GM19023 (cell line): ENCODE measurements around the gene ENDOV.

ENCODE experiments used
- ATAC-seq: cut with Tn5 transposase; IDR thresholded peaks from one replicate; pipeline ENCODE4 v1.9.1; 2021; ENCODE audit warnings: mild to moderate bottlenecking, moderate library complexity; ENCODE audit not compliant: unreplicated experiment

The ENDOV gene

DNA sequence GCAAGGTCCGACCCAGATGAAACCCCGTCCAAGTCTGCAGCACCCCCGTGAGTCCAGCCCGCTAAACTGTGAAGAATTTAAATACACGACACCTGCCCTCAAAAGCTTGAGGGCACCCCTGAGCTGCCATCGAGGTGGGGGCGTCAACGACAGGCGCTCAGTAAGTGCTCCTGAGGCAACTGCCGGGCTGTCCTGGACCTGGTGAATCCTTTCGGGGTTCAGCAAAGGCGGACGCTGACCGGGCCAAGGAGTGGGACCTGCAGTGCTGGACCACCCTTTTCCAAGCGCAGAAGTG is 512 bp upstream of the ENDOV start:
- no peak for ATAC-seq

DNA sequence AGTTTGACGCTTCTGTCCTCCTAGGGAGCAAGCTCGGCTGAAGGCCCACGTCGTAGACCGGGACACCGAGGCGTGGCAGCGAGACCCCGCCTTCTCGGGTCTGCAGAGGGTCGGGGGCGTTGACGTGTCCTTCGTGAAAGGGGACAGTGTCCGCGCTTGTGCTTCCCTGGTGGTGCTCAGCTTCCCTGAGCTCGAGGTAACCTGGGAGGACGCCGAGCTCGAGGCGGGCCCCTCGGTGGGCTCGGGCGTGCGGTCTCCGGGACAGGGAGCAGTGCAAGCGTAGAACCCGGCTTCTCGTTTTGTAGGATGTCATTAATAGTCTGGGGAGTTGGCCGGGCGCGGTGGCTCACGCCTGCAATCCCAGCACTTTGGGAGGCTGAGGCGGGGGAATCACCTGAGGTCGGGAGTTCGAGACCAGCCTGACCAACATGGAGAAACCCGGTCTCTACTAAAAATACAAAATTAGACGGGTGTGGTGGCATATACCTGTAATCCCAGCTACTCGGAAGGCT is 715 bp downstream of the ENDOV start:
- peak; percentile 21 for ATAC-seq

DNA sequence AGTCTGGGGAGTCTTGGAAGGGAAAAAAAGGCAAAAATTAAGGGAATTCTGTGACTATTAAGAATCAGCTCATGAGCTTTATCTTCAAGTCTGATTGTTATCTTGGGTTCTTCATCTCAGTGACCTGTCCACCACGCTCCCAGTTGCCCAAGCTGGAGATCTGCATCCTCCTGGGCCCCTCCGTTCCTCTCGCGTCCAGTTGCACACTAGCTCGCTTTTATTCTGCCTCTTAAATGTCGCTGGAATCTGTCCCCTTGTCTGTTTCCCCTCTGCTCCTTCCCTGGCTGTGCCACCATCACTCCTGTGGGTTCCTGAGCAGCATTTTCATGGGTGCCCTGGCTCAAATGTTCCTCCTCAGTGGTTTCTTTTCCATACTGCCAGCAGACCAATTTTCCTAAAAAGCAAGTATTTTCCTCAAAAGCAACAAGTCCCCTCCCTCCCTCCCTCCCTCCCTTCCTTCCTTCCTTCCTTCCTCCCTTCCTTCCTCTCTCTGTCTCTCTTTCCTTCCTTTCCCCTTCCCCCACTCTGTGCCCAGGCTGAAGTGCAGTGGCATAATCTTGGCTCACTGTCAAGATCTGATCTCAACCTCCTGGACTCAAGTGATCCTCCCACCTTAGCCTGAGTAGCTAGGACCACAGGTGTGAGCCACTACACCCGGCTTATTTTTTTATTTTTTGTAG is 1.4 kb downstream of the ENDOV start:
- no peak for ATAC-seq

DNA sequence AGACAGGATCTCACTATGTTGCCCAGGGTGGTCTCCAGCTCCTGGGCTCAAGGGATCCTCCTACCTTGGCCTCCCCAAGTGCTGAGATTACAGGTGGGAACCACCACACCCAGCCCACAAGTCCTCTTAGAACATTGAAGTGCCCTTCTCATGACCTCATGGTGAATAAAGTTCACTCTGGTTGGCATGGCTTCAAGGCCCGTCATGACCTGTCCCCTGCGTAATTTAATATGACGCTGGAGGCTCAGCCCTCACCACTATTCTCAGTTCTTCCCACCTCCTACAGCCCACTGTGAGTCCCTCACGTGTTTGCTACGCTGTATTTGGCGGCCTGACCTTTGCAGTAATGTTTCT is 1.9 kb downstream of the ENDOV start:
- ATAC-seq = no peak

DNA sequence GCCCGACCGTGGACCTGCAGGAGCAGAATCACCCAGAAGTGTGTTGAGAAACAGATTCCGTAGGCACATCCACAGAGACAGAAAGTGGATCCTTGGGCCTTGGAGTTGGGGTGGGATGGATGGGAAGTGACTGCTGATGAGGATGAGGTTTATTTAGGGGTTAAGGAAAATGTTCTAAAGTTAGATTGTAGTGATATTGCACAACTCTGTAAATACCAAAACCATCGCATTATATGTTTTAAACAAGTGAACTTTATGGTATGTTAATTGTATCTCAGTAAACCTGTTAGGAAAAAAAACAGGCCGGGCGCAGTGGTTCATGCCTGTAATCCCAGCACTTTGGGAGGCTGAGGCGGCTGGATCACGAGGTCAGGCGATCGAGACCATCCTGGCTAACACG is 3.6 kb downstream of the ENDOV start:
- no peak for ATAC-seq

DNA sequence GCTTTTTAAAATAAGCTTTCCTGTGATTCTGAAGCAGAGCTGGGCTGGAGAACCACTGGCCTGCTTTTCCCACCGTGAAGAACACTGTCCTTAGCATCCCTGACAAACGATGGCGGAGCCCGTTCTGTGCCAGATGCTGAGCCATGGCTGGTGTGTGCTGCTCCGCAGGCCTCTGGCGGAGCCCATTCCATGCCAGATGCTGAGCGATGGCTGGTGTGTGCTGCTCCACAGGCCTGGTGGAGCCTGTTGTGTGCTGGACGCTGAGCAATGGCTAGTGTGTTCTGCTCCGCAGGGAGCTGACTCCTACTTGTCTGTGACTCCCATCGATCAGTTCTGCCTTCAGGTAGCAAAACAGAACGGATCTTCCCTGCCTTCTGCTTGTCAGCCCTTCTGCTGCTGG is 4.3 kb downstream of the ENDOV start:
- ATAC-seq = no peak

DNA sequence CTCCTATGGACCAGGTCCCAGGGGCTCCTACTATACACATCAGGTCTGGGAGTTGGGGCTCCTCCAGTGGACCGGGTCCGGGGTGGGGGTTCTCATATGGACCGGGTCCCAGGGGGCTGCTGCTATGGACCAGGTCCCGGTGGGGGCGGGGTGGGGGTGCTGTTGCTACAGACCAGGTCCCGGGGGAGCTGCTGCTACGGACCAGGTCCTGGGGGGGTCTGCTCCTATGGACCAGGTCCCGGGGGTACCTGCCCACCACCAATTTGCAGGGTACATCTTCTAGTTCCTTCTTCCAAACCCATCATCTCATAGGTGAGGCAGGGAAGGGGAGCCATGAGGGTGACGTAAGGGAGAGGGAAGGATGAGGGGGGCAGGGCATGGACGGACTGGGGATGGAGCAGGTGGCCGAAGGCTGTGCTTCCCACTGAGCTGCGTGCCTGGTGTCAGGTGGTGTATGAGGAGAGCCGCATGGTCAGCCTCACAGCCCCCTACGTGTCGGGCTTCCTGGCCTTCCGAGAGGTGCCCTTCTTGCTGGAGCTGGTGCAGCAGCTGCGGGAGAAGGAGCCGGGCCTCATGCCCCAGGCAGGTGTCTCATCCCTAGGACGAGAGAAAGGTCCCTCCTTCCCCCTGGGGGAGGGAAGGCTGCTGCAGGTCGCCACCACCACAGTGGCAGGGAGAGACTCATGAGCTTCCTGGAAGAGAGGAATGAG is 6.6 kb downstream of the ENDOV start:
- no peak for ATAC-seq

DNA sequence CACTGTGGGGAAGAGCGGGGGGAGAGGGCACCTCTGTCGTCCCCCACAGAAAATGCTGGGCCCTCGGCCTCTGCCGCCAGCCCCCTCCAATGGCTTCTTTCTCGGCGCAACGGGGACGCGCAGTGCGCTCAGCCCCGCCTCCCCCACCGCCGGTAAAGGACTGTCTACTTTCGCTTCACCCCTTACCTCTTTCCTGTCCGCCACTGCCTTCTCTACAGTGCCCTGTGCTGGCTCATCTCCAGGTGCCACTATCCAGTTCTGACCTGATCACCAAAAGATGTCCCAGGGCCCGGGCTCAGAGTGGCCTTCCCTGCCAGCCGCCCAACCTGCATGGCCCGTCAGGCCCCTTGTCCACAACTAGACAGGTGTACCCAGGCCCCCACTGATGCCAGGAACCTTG is 7.3 kb downstream of the ENDOV start:
- no peak for ATAC-seq

DNA sequence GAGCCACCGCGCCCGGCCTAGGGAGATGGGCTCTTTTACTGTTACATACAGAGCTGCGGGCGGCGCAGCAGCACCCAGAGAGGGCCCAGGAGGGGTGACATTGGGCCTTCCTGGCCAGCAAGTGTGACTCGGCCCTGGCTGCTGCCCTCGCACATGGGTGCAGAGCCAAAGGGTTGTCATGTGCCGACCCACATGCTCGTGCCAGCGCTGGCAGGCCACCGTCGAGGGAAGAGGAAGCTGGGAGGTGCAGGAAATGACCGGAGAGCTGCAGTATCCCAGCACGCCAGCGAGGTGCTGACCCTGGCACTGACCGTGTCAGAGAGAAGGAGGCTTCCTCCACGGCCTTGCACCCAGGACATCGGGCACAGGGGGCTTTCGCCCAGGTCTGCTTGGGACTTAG is 8.0 kb downstream of the ENDOV start:
- ATAC-seq = no peak

DNA sequence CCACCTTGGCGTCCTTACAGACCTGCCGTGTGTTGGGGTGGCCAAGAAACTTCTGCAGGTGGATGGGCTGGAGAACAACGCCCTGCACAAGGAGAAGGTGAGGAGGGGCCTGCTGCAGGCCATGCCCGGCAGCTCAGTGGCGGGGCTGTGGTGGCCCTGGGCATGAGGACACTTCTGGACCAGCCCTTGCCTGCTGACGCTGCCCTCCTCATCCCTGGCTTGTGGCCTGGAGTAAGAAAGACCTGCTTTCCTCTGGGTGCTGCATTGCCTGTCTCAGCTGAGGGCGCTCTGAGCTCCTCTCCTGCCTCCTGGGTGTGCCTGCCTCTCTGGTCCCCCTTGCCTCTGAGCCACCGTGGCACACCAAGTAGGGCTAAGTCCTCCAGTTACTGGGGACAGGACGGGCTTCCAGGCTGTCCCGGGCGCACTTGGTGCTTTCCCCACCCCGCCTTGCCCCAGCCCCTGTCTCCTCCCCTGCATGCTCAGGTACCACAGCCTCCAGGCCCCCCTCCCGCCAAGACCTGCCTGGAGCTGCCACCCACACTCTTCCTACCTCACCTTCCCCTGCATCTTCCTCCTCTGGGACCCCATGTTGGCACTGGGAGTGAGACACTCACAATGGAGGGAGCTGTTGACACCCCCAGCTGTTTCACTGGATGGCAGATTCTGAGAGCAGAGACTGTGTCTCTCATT is 8.7 kb downstream of the ENDOV start:
- ATAC-seq = no peak

DNA sequence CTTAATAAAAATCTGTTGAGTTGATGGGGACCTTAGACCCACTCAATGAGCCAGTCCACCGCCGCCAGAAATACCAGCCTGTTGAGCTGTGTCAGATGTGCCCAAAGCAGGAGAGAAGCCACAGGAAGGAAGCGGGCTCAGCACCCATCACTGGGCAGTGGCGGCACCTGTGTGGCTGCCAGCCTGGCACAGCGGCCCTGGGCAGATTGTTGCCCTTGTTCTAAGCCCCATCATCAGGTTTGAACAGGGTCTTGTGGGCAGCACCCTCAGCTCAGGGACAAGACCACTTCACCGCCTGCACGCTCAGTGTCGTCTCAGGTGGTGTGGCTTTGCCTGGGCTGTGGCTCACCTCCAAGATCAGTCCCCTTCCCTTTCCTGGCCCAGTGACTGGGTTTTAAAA is 9.3 kb downstream of the ENDOV start:
- no peak for ATAC-seq

DNA sequence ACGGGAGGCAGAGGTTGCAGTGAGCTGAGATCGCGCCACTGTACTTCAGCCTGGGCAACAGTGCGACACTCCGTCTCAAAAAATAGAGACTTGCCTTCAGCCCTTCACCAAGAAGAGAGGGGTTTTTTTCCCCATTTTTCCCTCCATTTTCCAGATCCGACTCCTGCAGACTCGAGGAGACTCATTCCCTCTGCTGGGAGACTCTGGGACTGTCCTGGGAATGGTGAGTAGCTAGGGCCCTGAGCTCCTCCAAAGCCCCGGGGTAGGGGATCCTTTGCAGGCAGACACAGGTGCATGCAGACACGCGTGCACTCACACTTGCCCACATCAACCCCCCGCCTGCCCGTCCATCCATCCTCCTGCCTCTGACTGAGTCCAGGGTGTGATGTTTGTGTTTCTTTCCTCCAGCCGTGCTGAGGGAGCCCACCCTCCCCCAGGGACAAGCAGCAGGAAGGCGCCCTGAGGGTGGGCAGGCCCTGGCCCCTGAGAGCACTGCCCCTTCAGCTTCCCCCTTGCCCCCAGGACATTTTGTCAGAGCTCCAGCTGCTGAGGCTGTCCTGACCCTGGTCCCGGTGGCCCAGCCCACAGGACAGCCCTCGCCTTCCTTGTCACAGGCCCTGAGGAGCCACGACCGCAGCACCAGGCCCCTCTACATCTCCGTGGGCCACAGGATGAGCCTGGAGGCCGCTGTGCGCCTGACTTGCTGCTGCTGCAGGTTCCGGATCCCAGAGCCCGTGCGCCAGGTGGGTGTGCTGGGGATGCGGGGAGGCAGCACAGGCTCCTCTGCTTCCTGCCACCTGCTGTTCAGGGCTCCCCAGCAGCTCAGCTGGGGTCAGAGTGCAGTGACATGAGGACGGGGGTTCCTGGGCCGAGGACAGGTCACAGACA is 10.2 kb downstream of the ENDOV start:
- ATAC-seq = no peak

DNA sequence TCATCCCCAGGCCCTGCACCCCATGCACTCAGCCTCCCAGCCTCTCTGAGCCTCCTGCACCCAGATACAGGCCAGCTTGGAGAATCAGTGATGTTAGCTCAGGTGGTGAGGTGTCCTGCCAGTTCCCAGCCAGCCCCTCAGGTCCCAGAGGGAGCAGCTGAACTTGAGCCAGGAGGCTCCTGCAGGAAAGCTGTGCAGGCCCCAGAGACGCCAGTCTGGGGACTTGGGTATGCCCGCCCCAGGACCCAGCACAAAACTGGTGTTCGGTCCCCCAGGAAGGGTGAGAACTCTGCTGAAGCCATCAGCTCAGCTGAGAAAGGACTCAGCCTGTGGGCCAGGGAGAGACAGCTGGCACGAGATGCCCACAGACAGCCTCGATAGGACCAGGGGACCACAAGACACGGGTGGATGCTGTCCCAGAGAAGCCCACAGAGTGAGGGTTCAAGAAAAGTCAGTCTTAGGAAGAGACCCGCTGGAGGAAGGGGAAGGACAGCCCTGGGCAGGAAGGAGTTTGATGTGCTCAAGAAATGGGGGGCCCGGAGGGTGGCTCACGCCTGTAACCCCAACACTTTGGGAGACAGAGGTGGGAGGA is 11.0 kb downstream of the ENDOV start:
- no peak for ATAC-seq

DNA sequence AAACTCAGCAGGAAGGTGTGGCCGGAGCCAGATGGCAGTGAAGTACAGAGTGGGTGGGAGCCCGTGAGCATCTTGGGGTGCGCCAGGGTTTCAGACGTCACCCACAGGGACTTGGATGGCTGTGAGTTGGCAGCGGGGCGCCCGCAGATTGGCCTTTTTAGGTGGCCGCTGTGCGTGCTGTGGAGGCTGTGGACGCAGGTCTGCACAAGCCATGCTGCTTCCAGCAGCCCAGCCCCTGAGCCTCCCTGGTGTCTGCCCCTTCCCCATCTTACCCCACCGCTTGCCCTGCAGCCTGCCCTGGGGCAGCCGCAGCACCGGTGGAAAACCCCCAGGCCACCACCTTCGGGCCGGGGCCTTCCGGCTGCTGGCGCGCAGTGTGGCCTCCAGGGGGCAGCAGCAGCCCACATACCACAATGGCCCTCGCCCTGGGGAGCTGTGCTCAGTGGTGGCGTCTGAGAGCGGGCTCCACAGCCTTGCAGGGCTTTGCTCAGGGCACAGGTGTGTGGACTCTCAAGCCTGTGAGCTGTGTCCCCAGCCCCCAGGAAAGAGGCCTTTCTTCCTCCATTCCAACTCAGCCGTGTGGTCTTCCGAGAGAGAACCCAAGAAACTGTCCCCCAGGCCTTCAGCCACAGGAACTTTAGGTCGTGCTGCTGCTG is 11.8 kb downstream of the ENDOV start:
- ATAC-seq = no peak

DNA sequence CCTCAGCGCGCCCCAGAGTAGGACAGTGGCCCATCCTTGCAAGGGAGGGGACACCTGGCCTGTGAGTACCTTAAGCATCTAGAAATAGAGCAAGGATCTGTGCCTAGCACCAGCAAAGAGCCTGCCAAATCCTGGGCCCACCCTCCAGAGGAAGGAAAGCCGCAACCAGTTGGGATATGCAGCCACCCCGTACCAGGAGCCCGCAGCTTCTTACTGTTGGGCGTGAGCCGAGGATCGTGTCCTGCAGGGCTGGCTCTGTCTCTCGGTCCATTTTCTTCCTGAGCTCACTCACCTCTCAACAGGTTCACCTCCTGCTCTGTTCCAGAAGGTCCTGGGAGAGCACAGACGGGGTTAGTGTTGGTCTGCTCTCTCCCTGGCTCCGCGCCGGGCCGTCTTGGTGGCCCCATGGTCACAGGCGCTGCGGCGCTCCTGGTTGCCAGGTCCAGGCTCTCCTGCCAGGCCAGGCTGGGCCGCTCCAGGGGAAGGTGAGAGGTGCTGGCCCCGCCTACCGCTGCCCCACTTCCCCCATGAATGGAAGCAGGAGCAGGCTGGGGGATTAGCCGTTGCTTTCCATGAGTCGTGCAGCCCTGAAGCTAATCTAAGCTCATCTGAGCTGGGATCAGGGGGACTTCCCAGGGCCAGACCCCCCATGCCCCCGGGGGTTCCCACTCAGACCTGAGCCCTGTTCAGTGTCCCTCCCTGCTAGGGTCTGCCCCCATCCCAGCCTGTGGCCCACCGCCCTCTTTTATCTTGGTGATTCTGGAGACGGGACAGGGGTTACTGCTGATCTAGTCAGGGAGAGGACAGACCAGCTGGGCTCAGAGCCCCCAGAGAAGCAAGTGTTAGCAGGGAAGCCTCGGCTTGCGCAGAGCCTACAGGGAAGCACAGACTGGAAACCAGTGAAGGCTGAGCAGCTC is 12.7 kb downstream of the ENDOV start:
- no peak for ATAC-seq

DNA sequence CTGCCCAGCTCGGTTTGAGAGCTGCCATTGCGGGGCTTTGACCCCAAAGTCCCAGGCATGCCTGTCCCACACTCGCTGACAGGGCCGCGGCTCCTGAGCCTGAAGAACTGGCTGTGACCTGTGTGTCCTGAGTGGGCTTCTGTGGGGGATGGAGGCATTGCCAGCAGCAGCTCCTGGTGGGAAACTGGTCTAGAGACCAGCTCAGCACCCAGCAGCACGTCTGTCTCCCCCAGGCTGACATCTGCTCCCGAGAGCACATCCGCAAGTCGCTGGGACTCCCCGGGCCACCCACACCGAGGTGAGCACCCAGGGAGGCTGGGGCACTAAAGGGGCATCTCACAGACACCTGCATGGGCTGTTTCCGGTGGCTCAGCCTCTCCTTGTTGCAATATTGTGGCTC is 13.4 kb downstream of the ENDOV start:
- ATAC-seq = no peak

DNA sequence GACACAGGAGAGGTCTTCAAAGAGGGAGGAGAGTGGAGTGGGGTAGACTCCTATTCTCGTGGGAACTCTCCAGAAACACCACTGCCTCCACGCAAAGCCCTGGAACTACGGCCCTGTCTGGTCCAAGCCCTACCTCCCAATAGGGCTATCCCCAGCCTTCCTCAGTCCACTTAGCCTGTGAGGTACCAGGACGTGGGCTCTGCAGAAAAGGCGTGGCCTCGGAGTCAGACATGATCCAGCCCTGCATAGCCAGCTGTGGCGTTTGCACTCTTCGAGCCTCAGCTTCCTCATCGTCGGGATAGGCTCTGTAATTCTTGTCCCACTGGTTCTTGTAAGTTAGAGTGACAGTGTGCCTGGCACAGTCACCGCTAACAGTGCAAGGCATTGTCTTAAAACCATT is 13.8 kb downstream of the ENDOV start:
- no peak for ATAC-seq

DNA sequence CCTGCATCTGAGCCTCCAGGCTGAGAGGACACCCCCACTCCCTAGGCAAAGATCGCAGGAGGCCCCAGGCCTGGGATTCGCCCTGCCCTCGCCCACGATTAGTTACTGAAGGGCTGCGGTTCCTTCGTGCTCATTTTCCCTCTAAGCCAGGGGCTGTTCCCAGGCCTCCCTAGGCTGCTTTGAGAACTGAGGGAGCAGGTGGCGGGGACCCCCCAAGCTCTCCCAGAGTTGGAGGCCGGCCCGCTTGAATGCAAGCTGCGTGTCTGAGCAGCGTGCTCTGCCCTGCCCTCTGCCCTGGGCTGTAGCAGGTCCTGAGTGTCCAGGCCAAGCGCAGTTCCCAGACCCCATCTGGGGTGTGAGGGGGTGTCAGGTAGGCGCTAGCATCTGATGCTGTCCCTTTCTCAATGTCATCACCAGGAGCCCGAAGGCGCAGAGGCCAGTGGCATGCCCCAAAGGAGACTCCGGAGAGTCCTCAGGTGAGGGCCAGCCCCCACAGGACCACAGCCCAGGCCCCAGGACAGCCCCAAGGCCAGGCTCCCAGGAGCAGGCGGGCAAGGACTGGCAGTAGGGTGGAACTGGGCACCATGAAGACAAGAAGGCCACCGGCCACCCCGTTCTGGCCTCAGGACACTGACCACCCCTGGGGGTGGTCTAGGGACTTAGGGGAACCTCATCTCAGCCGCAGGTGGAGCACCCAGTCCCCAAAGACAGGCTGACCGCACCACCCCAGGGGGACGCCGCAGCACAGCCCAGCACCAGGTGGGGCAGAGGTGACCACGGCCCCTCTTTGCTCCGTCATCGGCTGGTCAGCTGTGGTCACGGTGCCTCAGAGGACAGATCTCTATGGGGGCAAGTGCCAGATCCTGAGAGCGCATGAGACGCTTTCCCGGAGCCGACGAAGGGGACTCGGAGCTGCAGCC is 14.6 kb downstream of the ENDOV start:
- ATAC-seq = no peak
